ENCODE data around the gene ST6GALNAC2. TPM values are rescaled to one million over a fixed set of nuclear protein-coding genes. Genes with fewer than 3 reads are reported as not detected.

The ST6GALNAC2 gene
- total and polyA plus RNA-seq, 5 experiments from 2014 or later = 0.44 to 1.1 TPM; not detected in 3

DNA sequence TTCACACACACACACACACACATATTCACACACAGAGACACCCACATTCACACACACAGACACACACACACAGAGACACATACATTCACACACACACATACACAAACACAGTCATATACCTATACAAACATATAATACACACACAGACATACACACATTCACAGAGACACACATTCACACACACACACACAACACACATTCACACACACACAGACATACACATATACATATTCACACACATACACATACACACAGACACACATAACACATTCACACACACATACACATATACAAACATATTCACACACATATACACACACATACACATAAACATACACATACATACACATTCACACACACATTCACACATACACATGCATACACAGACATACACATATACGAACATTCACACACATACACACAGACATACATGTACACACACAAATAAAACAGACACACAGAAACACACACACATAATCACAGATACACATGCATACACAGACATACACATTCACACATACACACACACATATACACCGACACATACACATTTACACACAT is 37.9 kb downstream of the ST6GALNAC2 start:
- Mint-ChIP-seq H3K27ac (no peak overlapping the region), H3K4me1 (peaks cover 6 to 15% (median 11%) of the 10 kb centered on the region in 4 donors), H3K9me3 (no peaks in the 10 kb centered on the region), H3K4me3 (no peak overlapping the region), H3K27me3 (peaks cover 0 to 1% (median 0%) of the 10 kb centered on the region in 5 donors), H3K36me3 (no peaks in the 10 kb centered on the region)
- POLR2A ChIA-PET = interaction anchor here (1.0 to 5.6 kb wide), 4 partner anchors 11 to 31 kb away, joined by 5 to 35 read pairs (median 15); no protein-coding TSS in a partner anchor
- DNase-seq (no peak), ATAC-seq (no peak)

GRCh38 chr17:76547183-76547641 is 38.4 kb downstream of the ST6GALNAC2 start:
- ATAC-seq (peak; percentile 97 to 98), DNase-seq (peak; percentile 42 to 88 (median 66))
- Mint-ChIP-seq H3K36me3 (no peaks in the 10 kb centered on the region), H3K27ac (peak overlapping the region in 2 of 10 donors; percentile 69 to 85), H3K4me1 (peaks cover 7 to 15% (median 13%) of the 10 kb centered on the region in 4 donors), H3K9me3 (no peaks in the 10 kb centered on the region), H3K27me3 (peaks cover 0 to 2% (median 0%) of the 10 kb centered on the region in 5 donors), H3K4me3 (no peak overlapping the region)
- POLR2A ChIA-PET = interaction anchor here (0.8 to 5.6 kb wide), 5 partner anchors 11 to 31 kb away, joined by 3 to 35 read pairs (median 9); no protein-coding TSS in a partner anchor

GRCh38 chr17:76546556-76547182 is 39.0 kb downstream of the ST6GALNAC2 start:
- Mint-ChIP-seq H3K4me3 (no peak overlapping the region), H3K36me3 (no peaks in the 10 kb centered on the region), H3K27ac (peak overlapping the region in 4 of 10 donors; percentile 22 to 85 (median 47)), H3K9me3 (no peaks in the 10 kb centered on the region), H3K27me3 (peaks cover 0 to 6% (median 0%) of the 10 kb centered on the region in 5 donors), H3K4me1 (peaks cover 7 to 18% (median 16%) of the 10 kb centered on the region in 4 donors)
- ATAC-seq (no peak), DNase-seq (peak in 1 of 10 donors; percentile 56)
- POLR2A ChIA-PET = interaction anchor here (0.8 to 5.6 kb wide), 5 partner anchors 10 to 30 kb away, joined by 3 to 35 read pairs (median 9); no protein-coding TSS in a partner anchor

GRCh38 chr17:76545918-76546555 is 39.6 kb downstream of the ST6GALNAC2 start:
- Mint-ChIP-seq H3K36me3 (no peaks in the 10 kb centered on the region), H3K4me3 (peak overlapping the region in 1 of 10 donors; percentile 11), H3K27ac (peak overlapping the region in 3 of 10 donors; percentile 9 to 78 (median 14)), H3K27me3 (peaks cover 0 to 6% (median 0%) of the 10 kb centered on the region in 5 donors), H3K4me1 (peaks cover 7 to 20% (median 16%) of the 10 kb centered on the region in 4 donors), H3K9me3 (no peaks in the 10 kb centered on the region)
- POLR2A ChIA-PET = interaction anchor here (2.0 to 5.6 kb wide), 3 partner anchors 10 to 22 kb away, joined by 9 to 35 read pairs (median 21); no protein-coding TSS in a partner anchor
- DNase-seq (peak in 1 of 10 donors; percentile 38), ATAC-seq (no peak)

GRCh38 chr17:76544546-76545365 is 40.9 kb downstream of the ST6GALNAC2 start:
- no peak overlapping the region for H3K27ac Mint-ChIP-seq
- peaks cover 0 to 6% (median 2%) of the 10 kb centered on the region in 5 donors for H3K27me3 Mint-ChIP-seq
- POLR2A ChIA-PET = interaction anchor here (0.5 to 5.6 kb wide), 3 partner anchors 16 to 21 kb away, joined by 3 to 35 read pairs (median 21); no protein-coding TSS in a partner anchor
- H3K4me3 Mint-ChIP-seq = peak overlapping the region in 1 of 10 donors; percentile 24
- no peak for ATAC-seq
- no peaks in the 10 kb centered on the region for H3K36me3 Mint-ChIP-seq
- peak in 1 of 10 donors; percentile 57 for DNase-seq
- no peaks in the 10 kb centered on the region for H3K9me3 Mint-ChIP-seq
- peaks cover 7 to 24% (median 18%) of the 10 kb centered on the region in 4 donors for H3K4me1 Mint-ChIP-seq

DNA sequence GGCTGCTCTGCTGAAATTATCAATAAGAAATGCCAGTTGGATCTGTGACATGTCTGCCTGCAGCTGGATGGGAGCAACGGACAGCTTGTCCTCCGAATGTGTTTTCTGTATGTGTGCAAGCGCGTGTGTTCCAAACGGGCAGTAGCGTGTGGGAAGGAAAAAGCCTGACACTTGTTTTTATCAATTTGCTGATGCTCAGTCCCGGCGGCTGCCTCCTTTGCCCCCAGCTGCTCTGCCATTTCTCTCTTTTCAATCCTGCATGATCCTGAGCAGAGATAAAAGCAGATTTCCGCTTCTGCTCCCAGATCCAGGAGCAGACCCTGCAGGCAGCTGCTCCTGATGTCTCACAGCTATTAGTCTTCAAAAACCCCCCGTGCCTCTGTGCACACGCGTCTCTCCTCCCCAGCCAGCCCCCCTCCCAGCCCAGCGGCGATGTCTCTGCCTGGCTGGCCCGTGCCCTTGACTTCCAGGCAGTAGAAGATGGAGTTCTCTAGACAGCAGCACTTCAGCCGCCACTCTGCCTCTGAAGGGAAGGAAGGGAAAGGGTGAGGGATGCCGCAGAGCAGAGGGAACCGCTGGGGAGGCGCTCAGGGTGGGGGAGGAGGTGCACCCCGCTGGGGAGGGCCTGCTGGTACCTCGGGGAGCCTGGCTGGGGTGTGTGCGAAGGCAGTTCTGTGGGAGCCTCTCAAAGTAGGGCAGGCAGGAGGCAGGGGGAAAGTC is 41.7 kb downstream of the ST6GALNAC2 start:
- Mint-ChIP-seq H3K36me3 (no peaks in the 10 kb centered on the region), H3K9me3 (no peaks in the 10 kb centered on the region), H3K27ac (peak overlapping the region in 2 of 10 donors; percentile 38 to 60), H3K4me1 (peaks cover 12 to 29% (median 26%) of the 10 kb centered on the region in 4 donors), H3K4me3 (peak overlapping the region in 1 of 10 donors; percentile 24), H3K27me3 (peaks cover 0 to 13% (median 7%) of the 10 kb centered on the region in 5 donors)
- ATAC-seq = no peak
- peak in 1 of 10 donors; percentile 57 for DNase-seq
- POLR2A ChIA-PET = interaction anchor here (0.5 to 5.6 kb wide), 4 partner anchors 15 to 20 kb away, joined by 3 to 35 read pairs (median 4); no protein-coding TSS in a partner anchor

DNA sequence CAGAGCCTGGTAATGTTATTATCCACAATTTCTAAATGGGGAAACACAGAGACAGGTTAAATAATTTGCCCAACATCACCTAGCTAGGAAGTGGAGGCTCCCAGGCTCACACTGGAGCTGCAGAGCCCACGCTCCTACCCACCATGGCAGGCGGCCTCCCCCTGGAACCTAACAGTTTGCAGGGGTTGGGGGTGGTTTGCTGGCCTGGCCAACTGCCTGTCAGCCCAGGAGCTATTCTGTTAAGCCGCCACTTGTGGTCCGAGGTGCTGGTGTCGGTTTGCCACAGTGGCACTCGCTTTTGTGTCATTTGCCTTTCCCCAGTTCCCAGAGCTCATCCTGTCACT is 42.2 kb downstream of the ST6GALNAC2 start:
- POLR2A ChIA-PET = interaction anchor here (0.9 to 5.6 kb wide), 3 partner anchors 15 to 20 kb away, joined by 3 to 35 read pairs (median 4); no protein-coding TSS in a partner anchor
- DNase-seq = peak in 1 of 10 donors; percentile 16
- Mint-ChIP-seq H3K9me3 (no peaks in the 10 kb centered on the region), H3K36me3 (no peaks in the 10 kb centered on the region), H3K27me3 (peaks cover 0 to 17% (median 7%) of the 10 kb centered on the region in 5 donors), H3K27ac (peak overlapping the region in 2 of 10 donors; percentile 59 to 60), H3K4me1 (peaks cover 12 to 32% (median 30%) of the 10 kb centered on the region in 4 donors), H3K4me3 (no peak overlapping the region)
- ATAC-seq = no peak

DNA sequence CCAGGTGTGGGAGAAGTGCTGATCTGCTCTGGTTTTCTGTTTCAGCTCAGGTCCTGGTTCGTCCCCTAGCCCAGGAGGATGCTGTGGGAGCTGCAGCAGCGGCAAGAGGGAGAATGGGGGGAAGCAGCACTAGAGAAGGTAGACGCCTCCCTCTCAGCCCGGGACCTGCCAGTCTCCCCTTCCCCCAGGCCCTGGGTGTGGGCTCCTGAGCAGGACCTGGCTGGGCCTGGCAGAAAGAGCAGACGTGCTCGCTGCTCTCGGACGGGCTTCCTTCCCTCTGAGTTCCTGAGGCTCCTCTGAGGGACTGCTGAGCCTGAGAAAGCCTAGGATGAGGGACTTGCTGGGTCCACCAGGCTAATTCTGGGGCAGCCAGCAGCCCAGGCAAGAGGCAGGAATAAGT is 42.7 kb downstream of the ST6GALNAC2 start:
- POLR2A ChIA-PET = interaction anchor here (0.9 to 5.6 kb wide), 3 partner anchors 14 to 19 kb away, joined by 3 to 35 read pairs (median 4); no protein-coding TSS in a partner anchor
- no peaks in the 10 kb centered on the region for H3K36me3 Mint-ChIP-seq
- H3K27ac Mint-ChIP-seq = peak overlapping the region in 1 of 10 donors; percentile 72
- H3K9me3 Mint-ChIP-seq = no peaks in the 10 kb centered on the region
- H3K27me3 Mint-ChIP-seq = peaks cover 0 to 17% (median 7%) of the 10 kb centered on the region in 5 donors
- ATAC-seq (no peak), DNase-seq (peak in 1 of 10 donors; percentile 22)
- no peak overlapping the region for H3K4me3 Mint-ChIP-seq
- peaks cover 12 to 32% (median 31%) of the 10 kb centered on the region in 4 donors for H3K4me1 Mint-ChIP-seq

- Mint-ChIP-seq H3K36me3 (no peaks in the 10 kb centered on the region), H3K27me3 (peaks cover 0 to 17% (median 7%) of the 10 kb centered on the region in 5 donors), H3K4me3 (no peak overlapping the region), H3K4me1 (peaks cover 12 to 32% (median 31%) of the 10 kb centered on the region in 4 donors), H3K27ac (peak overlapping the region in 2 of 10 donors; percentile 53 to 72), H3K9me3 (no peaks in the 10 kb centered on the region)
- ATAC-seq = no peak
- DNase-seq = peak in 1 of 10 donors; percentile 59
- POLR2A ChIA-PET = interaction anchor here (1.2 to 5.6 kb wide), 2 partner anchors 14 to 19 kb away, joined by 4 to 35 read pairs; no protein-coding TSS in a partner anchor
Measured at GRCh38 chr17:76542566-76542971, 43.1 kb downstream of the ST6GALNAC2 start.

DNA sequence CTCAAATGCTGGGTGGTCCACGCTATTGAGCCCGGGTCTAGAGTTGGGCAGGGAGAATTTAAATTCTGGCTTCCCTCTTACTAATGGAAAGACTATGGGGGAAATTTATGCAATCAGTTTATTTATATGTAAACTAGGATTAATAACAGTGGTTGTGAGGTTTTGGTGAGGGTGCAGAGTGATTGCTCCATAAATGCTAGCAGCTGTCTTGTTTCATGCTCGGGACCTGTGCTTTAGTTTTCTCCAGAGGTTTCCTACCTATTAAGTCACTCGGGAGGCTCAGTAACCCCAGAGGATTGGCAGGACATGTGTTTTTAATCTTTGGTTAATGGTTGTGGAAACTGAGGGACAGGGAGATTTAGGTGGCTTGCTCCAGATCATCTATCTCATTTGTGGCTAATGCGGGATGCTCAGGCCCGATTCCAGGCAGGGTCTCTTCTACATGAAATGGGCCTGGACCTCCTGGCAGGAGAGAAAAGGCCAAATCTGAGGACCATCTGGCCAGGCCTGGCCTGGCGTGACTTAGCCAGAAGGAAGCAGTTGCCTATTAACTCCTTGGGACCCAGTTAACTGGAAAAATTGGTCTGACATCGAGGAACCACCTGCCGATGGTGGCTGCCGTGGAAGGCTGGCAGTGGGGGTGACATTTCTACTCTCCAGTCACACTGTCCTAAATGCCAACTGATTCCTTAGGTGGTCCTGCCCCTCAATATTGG is 43.8 kb downstream of the ST6GALNAC2 start:
- ATAC-seq (no peak), DNase-seq (peak in 1 of 10 donors; percentile 43)
- H3K27me3 Mint-ChIP-seq = peaks cover 0 to 17% (median 7%) of the 10 kb centered on the region in 5 donors
- H3K36me3 Mint-ChIP-seq = no peaks in the 10 kb centered on the region
- peak overlapping the region in 1 of 10 donors; percentile 27 for H3K27ac Mint-ChIP-seq
- no peak overlapping the region for H3K4me3 Mint-ChIP-seq
- H3K4me1 Mint-ChIP-seq = peaks cover 12 to 33% (median 31%) of the 10 kb centered on the region in 4 donors
- H3K9me3 Mint-ChIP-seq = no peaks in the 10 kb centered on the region
- POLR2A ChIA-PET = interaction anchor here (0.8 to 5.6 kb wide), 2 partner anchors 13 to 15 kb away, joined by 3 to 35 read pairs; no protein-coding TSS in a partner anchor
